HTR-8/SVneo (cell line): Measurements from ENCODE around the gene ART4.

Experiments
- DNase-seq: peaks from one replicate; pipeline ENCODE4 v3.0.0; 2011; ENCODE audit warnings: low spot score, mixed read lengths; ENCODE audit not compliant: insufficient read length
- FAIRE-seq: peaks from 2 replicates; lab custom pipeline; 2011; peaks lifted over from hg19 to GRCh38; lab: Jason Lieb, UNC

The ART4 gene, protein sequence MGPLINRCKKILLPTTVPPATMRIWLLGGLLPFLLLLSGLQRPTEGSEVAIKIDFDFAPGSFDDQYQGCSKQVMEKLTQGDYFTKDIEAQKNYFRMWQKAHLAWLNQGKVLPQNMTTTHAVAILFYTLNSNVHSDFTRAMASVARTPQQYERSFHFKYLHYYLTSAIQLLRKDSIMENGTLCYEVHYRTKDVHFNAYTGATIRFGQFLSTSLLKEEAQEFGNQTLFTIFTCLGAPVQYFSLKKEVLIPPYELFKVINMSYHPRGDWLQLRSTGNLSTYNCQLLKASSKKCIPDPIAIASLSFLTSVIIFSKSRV

DNA sequence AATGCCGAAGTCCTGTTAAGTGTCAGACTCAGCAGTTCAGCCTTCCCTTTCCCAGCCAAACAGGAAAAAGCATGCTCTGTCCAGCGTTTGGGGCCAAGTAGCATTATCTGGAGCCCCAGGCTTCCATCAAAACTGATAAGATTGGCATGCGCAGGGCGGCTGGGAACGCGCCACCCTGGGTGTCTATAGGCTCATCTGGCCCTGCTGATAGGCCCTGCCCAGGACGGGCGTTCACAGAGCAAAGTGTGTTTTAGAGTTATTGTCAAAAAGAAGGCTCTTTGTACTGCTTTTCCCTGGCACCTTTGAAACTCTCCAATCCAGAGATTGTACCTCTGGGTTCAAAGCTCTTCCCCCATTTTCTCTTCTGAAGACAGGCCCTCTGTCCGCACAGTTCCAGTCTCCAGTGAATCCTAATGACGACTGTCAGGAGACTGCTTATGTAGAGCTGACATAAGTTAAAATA, at the start of gene ART4:
Gene ART4 (minus strand): TSS at position 102 of the 463 bp plus-strand sequence. CDS start 413 bp downstream, outside the sequence.
- FAIRE-seq (no peak), DNase-seq (no peak)

DNA sequence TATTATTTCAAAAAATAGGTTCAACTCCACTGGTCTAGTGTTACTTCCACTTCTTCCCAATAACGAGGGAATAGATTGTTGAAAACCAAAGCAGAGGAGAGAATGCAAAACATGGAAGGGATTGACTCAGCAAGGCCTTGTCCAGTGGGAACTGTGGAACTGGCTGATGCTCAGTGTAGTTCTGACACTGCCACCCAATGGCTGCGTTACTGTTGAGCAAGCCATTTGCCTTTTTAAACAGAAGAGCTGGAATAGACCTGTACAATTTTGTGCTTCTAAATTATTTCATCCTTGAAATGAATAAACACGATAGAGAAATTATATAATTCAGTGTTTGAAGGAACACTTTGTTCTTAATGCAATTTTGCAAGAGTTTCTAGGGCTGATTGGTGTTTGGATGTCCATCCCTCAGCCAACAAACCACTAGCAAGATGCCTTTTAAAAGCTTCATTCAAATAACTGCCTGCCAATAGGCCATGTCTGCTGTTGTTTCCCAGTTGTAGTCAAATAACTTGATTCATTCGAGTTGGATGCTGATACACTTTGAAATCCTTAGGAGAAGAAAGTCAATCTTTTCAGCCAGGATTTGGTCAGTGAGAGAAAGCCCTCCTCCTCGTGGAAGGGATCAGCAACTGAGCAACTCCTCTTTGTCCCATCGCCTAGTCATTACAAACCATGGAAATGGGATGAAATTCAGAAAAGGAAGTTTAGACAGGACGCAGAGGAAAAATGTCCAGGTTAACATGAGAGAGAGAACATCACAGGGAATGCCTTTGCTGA, 49.6 kb upstream of the ART4 start:
- DNase-seq, result no peak
- no peak for FAIRE-seq

DNA sequence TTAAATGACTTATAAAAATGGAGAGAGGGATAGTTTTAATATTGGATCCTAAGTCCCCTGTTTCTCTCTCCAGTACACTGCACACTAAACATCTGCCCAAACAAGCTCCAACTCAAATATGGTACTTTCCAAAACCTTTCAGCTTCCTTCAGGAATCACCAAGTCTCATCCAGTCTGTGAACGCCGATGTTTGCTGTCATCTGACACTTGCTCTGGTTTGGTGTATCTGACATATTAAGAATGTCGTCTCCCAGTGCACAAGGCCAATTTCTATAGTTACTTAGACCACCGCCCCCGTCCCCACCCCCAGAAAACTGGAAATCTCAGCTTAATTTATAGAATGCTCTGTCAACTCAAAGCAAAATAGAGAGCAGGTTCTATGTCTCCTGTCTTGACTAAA, 47.4 kb upstream of the ART4 start:
- DNase-seq, result no peak
- FAIRE-seq, result no peak

DNA sequence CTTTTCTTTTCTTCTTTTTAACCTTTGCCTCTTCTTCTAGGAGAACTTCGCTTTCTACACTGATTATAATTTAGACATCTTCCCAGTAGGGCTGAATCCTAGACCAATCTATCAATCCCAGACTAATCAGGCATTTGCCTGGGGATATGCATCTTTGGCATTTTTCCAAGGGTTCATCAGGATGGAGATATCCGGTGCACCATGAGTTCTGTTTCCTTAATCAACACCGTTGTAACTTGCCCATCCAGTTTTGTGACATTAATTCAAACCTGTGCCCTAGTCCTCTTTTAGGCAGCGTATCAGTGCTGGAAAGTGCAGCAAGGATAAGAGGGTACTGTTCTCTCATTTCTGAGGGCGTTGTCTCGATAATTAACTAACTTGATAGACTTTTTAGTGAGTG, 42.9 kb upstream of the ART4 start:
- FAIRE-seq, result no peak
- DNase-seq, result no peak

DNA sequence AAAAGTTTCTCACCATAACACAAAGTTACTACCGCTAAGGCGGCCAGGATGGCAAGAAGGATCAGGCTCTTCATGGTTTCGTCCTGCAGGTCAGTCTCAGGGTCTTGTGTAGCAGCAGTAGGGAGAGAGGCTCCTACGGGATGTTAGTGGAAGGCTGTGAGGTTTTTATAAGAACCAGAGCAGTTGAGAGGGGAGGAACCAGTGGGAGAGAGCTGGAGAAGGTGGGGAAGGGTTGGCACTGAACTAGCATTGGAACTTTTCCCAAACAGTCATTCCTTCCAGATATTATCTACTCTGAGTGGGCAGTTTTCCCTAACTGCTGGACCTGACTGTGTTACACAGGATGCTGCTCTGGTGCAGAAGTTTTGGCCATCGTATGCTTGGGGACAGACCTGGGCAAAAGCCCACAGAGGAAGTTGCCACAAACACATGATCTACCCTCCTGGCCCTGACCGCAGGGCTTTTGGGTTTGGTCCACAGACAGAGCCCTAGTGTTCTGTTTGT, 42.4 kb upstream of the ART4 start, which contains the start of gene MGP:
Gene MGP (minus strand): TSS at position 137 of the 504 bp plus-strand sequence. CDS start 63 bp downstream, at position 74.
- DNase-seq (no peak), FAIRE-seq (no peak)

DNA sequence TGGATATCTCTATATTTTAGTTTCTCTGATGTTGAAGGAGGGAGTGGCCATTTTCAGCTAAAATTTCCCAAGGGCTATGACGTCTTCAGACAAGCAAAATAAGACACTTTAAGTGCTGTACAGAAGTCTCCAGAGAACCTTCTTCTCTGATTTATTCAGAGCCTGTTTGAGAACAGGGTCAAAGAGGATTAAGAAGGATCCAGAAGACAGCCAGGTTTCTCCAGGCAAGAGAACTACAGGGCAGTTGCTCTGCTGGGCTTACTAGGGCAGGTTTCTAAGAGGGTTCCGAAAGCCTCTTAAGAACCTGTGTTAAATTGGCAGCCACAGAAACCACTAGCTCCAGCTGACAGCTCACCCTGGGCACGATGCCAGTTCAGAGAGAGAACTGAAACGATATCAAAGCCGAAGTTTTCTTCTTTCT, 41.1 kb upstream of the ART4 start:
- FAIRE-seq (no peak), DNase-seq (peak; percentile 2)

DNA sequence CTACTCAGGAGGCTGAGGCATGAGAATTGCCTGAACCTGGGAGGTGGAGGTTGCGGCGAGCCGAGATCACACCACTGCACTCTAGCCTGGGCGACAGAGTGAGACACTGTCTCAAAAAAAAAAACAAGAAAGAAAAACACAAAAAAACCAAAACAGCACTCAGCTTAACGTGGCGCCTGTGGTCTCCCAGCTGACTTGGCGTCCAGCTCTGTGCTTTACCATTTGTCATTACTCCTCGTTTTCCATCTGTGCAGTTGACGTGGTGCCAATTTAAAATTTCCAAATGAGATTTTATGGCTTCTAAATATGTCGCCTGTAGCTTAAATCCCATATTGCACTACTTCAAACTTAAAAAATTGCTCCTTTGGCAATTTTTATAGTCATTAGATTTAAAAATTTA, 40.4 kb upstream of the ART4 start:
- FAIRE-seq (no peak), DNase-seq (no peak)

DNA sequence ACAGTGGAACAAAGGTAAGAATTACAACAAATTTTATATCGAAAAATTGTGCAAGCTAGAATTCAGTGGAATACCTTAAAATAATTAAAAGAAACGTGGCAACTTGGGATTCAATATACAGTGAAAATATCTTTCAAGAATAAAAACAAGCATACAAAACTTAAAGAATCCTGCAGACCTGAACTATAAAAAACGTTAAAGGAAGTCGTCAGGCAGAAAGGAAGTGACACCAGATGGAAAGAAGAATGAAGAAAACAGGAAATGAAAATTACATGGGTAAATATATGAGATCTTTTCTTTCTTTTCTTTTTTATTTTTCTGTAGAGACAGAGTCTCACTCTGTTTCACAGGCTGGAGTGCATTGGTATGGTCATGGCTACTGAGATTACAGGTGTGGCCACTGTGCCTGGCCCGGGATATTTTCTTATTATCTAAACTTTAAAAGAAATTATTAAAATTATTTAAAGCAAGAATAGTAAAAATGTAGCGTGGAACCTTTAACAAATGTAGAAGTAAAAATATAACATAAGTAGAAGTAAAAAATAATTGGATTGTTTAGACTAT, 37.6 kb upstream of the ART4 start:
- DNase-seq, result no peak
- FAIRE-seq, result no peak

DNA sequence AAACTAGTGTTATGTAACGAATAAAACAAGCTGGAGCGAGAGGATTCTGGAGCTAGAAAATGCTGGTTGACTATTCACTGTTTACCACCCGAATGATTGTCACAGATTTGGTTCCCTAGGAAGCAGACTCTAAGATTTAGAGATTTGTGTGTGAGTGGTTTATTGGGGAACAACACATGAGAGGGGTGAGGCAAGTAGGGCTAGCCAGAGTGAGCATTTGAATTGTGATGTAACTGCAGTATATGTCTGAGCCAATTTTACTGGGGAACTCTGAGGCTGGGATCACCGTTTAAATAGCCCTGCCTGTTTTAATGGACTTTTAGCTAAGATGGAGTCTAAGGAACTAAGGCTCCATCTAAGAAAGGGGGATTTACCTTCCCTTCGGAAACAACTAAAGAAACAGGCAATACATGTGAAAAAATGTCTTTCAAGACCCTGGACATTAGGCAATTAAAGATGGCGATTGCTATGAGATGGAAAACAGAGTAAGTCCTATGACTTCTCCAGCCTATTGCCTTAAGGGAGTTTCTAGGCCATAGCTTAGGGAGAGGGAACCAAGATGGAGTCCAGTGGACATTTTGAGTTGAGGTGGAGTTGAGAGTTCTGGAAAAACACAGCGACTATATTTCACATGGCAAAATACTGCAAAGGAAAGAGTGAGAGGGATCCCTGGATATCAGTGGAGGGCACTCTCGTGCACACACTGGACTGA, 36.1 kb upstream of the ART4 start:
- no peak for FAIRE-seq
- no peak for DNase-seq

DNA sequence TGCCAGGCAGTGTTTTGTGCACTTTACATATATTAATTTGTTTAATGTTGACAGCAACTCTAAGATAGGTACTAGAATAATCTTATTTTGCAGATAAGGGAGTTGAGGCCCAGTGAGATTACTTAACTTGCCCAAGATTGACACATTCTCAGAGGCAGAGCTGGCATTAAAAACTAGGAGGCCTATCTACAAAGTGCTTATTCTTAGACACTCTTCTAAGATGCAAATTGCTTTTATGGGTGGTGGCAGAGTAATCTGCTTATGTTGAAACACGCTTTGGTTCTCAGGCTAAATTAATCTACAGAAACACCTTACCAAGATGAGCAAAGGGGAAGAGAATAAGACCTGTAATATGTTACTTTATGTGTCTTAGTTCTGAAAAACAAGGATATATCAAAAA, 35.2 kb upstream of the ART4 start:
- FAIRE-seq (no peak), DNase-seq (no peak)

DNA sequence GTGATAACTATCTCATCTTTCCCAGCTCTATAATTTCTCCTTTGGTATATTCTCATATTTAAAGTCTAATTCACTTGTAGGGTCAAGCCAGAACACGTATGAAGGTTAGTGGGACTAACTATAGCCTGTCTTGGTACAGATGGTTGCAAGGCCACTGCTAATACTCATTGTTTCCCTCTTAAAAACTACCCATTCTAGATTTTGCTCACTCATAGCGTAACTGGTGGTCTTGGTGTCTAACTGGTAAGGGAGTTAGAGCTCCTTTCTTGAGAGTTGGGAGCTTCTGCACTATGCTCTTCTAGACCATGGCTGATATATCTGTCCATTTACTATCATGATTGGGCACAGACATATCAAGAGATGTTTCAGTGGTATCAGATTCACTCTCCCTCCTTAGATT, 33.5 kb upstream of the ART4 start:
- no peak for DNase-seq
- FAIRE-seq, result no peak

DNA sequence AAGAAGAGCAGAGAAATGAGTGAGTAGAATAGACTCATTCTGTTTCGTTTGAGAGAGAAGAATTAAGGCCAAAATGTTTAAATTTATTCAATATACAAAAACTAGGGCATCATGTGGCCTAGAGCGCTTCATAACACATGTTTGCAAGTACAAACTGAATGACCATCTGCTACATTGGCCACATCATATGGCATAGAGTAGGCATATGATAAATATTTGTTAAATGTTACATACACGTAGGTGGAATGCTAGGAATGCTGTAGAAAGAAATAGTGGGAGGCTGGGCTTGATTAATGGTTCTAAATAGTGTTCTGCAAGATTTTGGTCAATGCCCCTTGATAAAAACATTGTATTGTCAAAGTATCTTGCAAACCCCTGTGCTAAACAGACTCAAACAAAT, 31.6 kb upstream of the ART4 start:
- no peak for FAIRE-seq

DNA sequence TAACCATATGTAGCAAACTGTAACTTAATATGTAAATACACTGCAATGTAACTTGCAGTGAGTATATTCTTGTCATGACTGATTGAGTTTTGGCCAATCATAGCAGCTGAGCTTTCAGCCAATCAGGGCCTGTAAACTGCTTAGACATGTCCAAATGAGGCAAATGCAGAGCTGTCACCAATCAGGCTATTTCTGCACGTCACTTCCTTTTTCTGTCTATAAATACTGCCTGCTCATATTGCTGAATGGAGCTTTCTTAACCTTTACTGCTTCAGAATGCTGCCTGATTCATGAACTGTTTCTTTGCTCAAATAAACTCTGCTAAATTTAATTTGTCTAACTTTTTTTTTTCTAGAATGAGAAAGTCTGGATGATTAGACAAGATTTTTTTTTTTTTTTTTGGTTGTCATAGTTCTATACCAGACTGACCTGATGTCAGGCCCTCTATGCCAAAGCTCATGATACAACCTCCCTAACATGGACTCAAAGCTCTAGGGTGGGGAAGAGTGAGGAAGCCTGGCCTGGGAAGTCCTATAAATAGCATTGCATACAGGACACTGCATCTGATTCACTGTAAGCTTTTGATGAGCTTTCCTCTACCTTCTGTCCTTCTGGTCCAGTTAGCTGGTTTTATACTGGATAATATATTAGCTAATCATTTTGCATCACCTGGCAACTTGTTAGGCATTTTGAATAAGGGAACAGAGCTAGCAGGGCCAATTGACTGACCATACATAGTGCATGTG, 30.3 kb upstream of the ART4 start:
- FAIRE-seq, result no peak
- no peak for DNase-seq

More for the DNA sequence above, 31.6 kb upstream of the ART4 start:
- DNase-seq, result no peak

DNA sequence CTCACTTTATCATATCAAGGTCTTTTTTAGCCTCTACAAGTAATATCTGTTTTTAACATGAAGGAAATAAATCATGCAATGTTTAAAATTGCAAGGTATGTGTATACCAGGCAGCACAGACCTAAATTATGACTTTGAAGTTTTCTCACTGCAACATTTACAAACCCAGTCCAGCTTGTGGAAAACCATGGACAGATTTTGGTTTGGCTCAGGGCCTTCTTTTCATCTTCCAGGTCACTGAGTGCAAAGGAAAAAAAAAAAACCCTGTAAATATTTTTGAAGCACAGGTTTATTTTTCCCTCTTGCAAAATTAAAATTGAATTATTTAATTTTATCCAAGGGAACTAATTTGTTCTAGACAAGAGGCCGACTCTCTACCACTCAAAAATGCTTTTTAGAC, 28.6 kb upstream of the ART4 start:
- FAIRE-seq (no peak), DNase-seq (no peak)

DNA sequence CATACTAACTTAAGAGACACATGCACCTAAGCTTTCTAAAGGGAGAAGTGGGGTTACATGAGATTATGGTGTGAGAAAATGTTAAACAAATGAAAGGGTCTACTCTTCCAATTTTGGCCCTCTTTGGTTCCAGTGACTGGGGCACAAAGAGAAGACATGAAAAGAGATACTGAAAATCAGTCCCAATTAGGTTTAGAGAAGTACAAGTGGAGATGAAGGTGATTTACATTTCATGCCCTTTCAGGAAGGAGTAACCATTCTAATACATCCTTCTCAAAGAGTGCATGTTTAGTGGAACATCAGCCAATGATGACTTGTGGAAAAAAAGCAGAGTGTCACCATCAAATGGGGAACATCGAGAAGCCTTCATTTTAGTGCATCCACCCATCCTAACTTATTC, 27.9 kb upstream of the ART4 start:
- no peak for FAIRE-seq
- DNase-seq, result no peak

DNA sequence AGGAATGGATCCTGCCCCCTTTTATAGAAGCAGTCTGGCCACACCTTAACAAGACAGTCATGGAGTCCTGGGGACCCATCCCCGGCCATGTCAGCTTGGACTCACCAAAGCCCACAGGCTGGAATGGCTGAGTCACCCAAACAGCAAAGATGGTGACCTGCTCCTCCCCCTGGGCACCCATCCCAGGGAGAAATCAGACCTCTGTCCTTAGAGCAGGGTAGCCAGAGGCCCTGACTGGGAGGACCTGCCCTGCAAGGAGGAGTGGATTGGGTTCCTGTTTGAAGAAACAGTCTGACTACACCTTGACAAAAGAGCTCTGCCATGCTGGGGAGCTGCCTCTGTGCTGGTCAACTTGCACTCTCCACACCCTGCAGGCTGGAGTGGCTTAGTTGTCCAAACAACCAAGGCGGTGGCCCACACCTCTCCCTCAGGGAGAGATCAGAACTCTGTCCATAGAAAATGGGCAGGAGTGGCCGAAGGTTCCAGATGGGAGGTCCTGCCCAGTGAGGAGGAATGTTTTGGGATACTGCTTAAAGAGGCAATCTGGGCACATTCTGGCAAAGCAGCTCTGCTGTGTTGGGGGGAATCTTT, 25.7 kb upstream of the ART4 start:
- DNase-seq, result no peak
- no peak for FAIRE-seq

DNA sequence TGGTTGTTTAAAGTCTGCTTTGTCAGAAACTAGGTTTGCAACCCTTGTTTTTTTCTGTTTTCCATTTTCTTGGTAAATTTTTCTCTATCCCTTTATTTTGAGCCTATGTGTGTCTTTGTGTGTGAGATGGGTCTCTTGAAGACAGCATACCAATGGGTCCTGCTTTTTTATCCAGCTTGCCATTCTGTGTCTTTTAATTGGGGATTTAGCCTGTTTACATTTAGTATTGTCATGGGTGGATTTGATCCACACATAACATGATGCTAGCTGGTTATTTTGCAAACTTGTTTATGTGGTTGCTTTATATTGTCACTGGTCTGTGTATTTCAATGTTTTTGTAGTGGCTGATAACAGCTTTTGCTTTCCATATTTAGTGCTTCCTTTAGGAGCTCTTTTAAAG, 17.2 kb upstream of the ART4 start:
- no peak for FAIRE-seq

DNA sequence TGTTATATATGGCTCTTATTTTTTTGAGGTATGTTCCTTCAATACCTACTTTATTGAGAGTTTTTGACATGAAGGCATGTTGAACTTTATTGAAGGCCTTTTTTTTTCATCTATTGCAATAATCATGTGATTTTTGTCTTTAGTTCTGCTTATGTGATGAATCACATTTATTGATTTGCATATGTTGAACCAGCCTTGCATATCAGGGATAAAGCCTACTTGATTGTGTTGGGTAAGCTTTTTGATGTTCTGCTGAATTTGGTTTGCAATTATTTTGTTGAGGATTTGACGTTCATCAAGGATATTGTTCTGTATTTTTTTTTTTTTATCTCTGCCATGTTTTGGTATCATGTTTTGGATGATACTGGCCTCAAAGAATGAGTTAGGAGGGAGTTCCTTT, 15.2 kb upstream of the ART4 start:
- DNase-seq (no peak), FAIRE-seq (no peak)

More for the DNA sequence above, 17.2 kb upstream of the ART4 start:
- no peak for DNase-seq

DNA sequence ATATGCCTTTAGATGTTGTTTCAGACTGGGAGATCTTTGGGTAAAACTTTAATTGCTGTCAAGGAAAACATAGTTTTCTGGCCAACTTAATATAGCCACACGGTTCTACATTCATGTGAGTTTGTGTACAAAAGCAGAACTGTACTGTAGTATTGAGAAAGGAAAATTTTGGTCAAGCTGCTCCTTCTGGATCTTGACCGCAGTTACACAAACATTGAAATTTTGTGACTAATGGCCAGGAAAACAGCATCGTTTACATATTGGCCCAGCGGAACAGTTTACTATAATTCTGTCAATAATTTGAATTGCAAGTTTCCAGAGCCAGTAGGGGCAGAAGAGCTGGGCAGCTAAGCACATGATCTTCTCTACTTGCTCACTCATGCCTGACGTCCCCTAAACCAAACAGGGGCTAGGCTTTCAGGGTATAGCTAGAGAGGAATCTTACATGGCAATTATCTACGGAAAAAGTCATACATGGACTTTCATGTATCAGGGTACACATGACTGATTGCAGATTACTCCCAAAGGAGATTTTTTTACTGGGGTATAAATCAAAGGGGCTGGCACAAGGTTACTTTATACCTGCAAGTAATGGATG, 11.4 kb upstream of the ART4 start:
- no peak for DNase-seq
- no peak for FAIRE-seq
